GM04503 (cell line): ENCODE data around the gene FCHO2.

Experiments
- DNase-seq: peaks from one replicate; pipeline ENCODE4 v3.0.0-alpha.2; 2012; ENCODE audit warnings: low read depth

The FCHO2 gene

DNA sequence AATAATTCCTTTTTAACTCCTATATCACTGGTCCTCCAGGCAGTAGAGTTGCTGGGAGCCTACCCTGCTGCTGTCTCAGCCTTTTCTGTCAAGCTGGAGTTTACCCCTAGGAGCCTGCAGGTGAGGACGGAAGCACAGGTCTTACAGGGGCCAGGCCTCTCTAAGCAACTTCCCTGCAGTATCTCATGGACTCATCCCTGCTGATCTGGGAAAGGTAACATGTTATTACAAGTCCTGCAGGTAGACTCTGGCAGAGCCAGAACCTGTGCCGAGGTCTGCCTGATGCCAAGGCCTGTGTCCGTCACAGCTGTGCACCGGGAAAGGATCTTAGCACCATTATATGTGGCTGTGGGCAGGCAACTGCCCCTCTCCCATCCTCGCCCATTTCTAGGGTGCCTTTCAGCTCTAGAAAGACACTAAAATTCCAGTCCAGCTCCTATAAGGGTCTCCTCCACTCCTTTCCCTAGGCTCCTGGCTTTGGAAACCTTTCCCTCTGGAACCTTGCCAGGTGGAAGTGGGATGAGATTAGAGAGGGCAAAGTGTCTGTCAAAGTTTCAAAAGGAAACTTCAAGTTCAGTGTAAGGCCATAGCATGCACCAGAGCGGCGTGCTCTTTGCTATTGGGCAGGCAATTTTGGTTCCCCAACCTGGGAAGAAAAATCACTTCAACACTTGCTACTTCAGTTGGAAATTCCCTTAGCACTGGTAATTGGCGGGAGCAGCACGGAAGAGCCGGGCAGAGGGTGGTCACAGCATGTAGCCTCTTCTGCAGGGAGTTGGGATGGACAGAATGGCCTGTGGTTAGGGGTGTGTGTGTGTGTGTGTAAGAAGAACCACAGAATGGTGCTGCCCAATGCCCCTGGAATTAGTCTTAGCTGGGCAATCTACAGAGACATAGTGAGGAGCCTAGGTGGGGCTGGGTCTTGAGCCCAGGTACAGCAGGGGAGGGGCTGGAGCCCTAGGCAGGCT is 182.0 kb downstream of the FCHO2 start:
- no peak for DNase-seq

GRCh38 chr5:73139485-73139884 is 183.6 kb downstream of the FCHO2 start:
- no peak for DNase-seq
